C4-2B (cell line): Measurements from ENCODE around the gene ASTE1.

ENCODE experiments used
- CTCF ChIP-seq: fragments of 450-650 bp; conservative IDR thresholded peaks from 2 replicates; pipeline ENCODE4 v1.5.1; 2017; ENCODE audit warnings: mild to moderate bottlenecking
- ZFX ChIP-seq: fragments of 450-650 bp; IDR thresholded peaks from 2 replicates; pipeline ENCODE4 v1.6.1; 2017

GRCh38 chr3:130976706-130977105 lies 49.9 kb downstream of the ASTE1 start:
- TF ChIP-seq CTCF (no peak), ZFX (no peak)
